GM23248 (cell line): ENCODE results near the gene SEL1L3. TPM values are rescaled to one million over a fixed set of nuclear protein-coding genes. Genes with fewer than 3 reads are reported as not detected.

ENCODE experiments used
- DNase-seq: peaks from one replicate; pipeline ENCODE4 v3.0.0-alpha.2; 2015
- H2AFZ ChIP-seq: fragments of 200-600 bp; sonication (generic); 2 replicates; pipeline ENCODE4 v1.6.1; 2016; ENCODE audit warnings: antibody characterized with exemption
- H3F3A ChIP-seq: fragments of 200-600 bp; sonication (generic); 2 replicates; pipeline ENCODE4 v1.6.1; 2016; ENCODE audit warnings: mild to moderate bottlenecking, antibody characterized with exemption, mixed run types; ENCODE audit not compliant: insufficient read depth
- H3K27ac ChIP-seq: fragments of 200-600 bp; sonication (generic); 2 replicates; pipeline ENCODE4 v1.5.1; 2016; ENCODE audit warnings: mild to moderate bottlenecking
- H3K27me3 ChIP-seq: fragments of 200-600 bp; sonication (generic); replicated peaks from 2 replicates; pipeline ENCODE4 v1.6.1; 2016; ENCODE audit warnings: mild to moderate bottlenecking; ENCODE audit not compliant: insufficient read depth
- H3K36me3 ChIP-seq: fragments of 200-600 bp; sonication (generic); 2 replicates; pipeline ENCODE4 v1.6.1; 2016; ENCODE audit warnings: low read depth, mild to moderate bottlenecking
- H3K4me1 ChIP-seq: fragments of 200-600 bp; sonication (generic); 2 replicates; pipeline ENCODE4 v1.6.1; 2016; ENCODE audit warnings: mild to moderate bottlenecking; ENCODE audit not compliant: insufficient read depth
- H3K4me2 ChIP-seq: fragments of 200-600 bp; sonication (generic); one replicate; pipeline ENCODE4 v1.6.1; 2016; ENCODE audit warnings: mild to moderate bottlenecking; ENCODE audit not compliant: unreplicated experiment
- H3K4me3 ChIP-seq: fragments of 200-600 bp; sonication (generic); 2 replicates; pipeline ENCODE4 v1.5.1; 2016; ENCODE audit warnings: mild to moderate bottlenecking
- H3K79me2 ChIP-seq: fragments of 200-600 bp; sonication (generic); 2 replicates; pipeline ENCODE4 v1.6.1; 2016; ENCODE audit warnings: mild to moderate bottlenecking; ENCODE audit not compliant: insufficient read depth
- H3K9ac ChIP-seq: fragments of 200-600 bp; sonication (generic); 2 replicates; pipeline ENCODE4 v1.6.1; 2016; ENCODE audit warnings: mild to moderate bottlenecking
- H3K9me2 ChIP-seq: fragments of 200-600 bp; sonication (generic); 2 replicates; pipeline ENCODE4 v1.6.1; 2016; ENCODE audit warnings: mixed run types, mild to moderate bottlenecking, moderate library complexity; ENCODE audit not compliant: insufficient read depth
- H3K9me3 ChIP-seq: fragments of 200-600 bp; sonication (generic); one replicate; pipeline ENCODE4 v1.6.1; 2017; ENCODE audit warnings: low read depth
- H4K20me1 ChIP-seq: fragments of 200-600 bp; sonication (generic); 2 replicates; pipeline ENCODE4 v1.6.0; 2016; ENCODE audit not compliant: insufficient read depth
- EZH2 ChIP-seq: fragments of 200-600 bp; sonication (generic); IDR thresholded peaks from 2 replicates; pipeline ENCODE4 v1.6.1; 2018; ENCODE audit warnings: antibody characterized with exemption, mild to moderate bottlenecking; ENCODE audit not compliant: insufficient read depth, poor library complexity, severe bottlenecking
- EZH2phosphoT487 ChIP-seq: fragments of 200-600 bp; sonication (generic); IDR thresholded peaks from 2 replicates; pipeline ENCODE4 v1.6.1; 2018; ENCODE audit warnings: antibody characterized with exemption, moderate library complexity, mild to moderate bottlenecking, low read depth; ENCODE audit not compliant: insufficient read depth
- WGBS, 2 experiments: methylation state at CpG; one replicate each; pipeline ENCODE4 v1.1.6; 2015 to 2017; ENCODE audit warnings: low lambda C conversion rate in 2 of 2, low coverage in 1 of 2; ENCODE audit errors: missing lambda C conversion rate in 2 of 2; 5-methylcytosine and 5-hydroxymethylcytosine counted together
- in situ Hi-C: fragments of 300-500 bp; cut with MboI; formaldehyde crosslinking; loops from 2 replicates; pipeline ENCODE4 v1.15.0; 2020
- polyA plus RNA-seq: library from polyadenylated mRNA; unstranded; fragments of >200 nt; fragmentation: Nextera tagmentation; extraction: Ambion mirVana; gene quantifications from 2 replicates; pipeline ENCODE4 v1.2.1, GENCODE V29; 2016
- total RNA-seq: library from RNA; depleted of rRNA; stranded (reverse); fragments of >200 nt; shearing (Covaris generic); gene quantifications from 2 replicates; pipeline ENCODE4 v1.2.3, GENCODE V29; 2014

Gene SEL1L3
- total and polyA plus RNA-seq, 2 experiments from 2014 or later = 23.1 to 62.8 TPM

DNA sequence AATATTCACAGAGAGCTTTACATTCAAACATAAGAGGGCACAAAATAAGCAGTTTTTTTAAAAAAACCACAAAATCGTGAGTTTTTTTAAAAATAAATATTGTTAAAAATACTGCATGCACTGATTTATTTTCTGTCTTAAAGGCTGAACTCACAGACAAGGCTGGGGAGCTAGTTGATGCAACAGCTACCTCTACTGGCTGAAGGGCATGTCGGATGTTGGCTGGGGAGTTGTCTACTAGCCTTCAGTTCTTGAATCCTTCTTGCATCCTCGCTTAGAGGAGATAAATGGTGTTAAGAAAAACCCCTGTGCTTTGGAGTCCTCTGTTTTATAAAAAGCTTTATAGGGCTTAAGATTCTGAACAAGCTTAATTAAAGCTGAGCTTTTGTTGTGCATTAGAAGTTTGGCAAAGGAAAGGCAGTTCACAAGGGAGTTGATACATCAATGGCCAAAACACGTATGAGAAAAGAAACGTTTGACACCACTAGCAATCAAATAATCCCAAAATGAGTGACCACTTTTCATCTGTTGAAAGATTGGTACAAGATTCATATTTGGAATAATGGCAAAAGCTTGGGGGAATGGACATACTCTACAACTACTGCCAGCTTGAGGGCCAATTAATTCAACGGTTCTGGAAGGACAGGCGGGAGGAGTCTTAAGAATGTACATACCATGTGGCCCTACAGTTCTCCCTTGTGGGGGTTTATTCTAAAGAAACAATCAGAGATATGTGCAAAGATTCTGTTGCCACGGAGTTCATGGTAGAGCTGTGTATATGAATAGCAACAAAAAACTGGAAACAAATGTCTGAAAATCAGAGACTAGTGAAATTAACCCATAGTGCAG is 94.7 kb downstream of the SEL1L3 start:
- no peaks in the 10 kb centered on the region for H3K4me1 ChIP-seq
- H3K36me3 ChIP-seq = 0 out of 2 replicates have a peak, but pooled peaks cover 8% of the 10 kb centered on the region
- in situ Hi-C loops = loop anchor here (10.0 kb wide), 1 partner anchor 323 kb away; no protein-coding TSS in a partner anchor
- no peak overlapping the region for H3K4me2 ChIP-seq
- no peak overlapping the region for H3K9ac ChIP-seq
- H3K27me3 ChIP-seq = no peaks in the 10 kb centered on the region
- no peak overlapping the region for H3K4me3 ChIP-seq
- no peaks in the 10 kb centered on the region for H3F3A ChIP-seq
- no peaks in the 10 kb centered on the region for H3K9me3 ChIP-seq
- H2AFZ ChIP-seq = no peak overlapping the region
- H3K79me2 ChIP-seq = no peaks in the 10 kb centered on the region
- TF ChIP-seq EZH2 = no peak
- no peak for TF ChIP-seq EZH2phosphoT487
- peak; percentile 82 for DNase-seq
- no peaks in the 10 kb centered on the region for H4K20me1 ChIP-seq
- no peaks in the 10 kb centered on the region for H3K9me2 ChIP-seq
- H3K27ac ChIP-seq = no peak overlapping the region
- WGBS, 2 experiments = 38 to 42% methylated on average over 8 of the region's 8 CpGs

DNA sequence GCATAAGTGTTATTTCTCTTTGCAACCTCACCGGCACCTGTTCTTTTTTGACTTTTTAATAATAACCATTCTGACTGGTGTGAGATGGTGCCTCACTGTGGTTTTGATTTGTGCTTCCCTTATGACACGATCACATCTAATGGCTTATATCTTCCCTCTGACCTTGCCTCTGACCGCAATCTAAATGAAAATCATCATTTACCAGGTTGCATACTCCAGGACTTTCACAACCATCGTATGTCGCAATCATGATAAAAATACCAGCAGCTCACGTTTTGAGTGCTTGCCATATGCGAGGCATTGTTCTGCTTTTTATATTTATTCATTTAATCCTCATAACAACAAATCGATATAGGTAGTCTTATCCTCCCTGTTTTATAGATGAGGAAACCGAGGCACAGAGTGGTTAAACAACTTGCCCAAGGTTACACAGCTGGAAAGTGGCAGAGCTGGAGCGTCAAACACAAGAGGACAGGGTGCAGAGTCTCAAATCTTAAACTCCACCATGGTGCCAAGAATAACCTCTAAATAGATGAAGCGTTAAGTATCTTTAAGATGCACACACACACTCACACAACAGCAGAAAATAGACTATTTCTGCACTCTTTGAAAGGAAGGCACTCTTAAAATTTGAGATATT is 102.2 kb downstream of the SEL1L3 start:
- peak; percentile 23 for DNase-seq
- Histone ChIP-seq H3K36me3 (peaks cover 10% of the 10 kb centered on the region; the same call in 1 of the 2 replicates), H3K27me3 (no peaks in the 10 kb centered on the region), H3K79me2 (no peaks in the 10 kb centered on the region), H3K4me3 (no peak overlapping the region), H3K4me1 (no peaks in the 10 kb centered on the region), H3K9me3 (no peaks in the 10 kb centered on the region), H3K9me2 (no peaks in the 10 kb centered on the region), H3F3A (no peaks in the 10 kb centered on the region), H4K20me1 (no peaks in the 10 kb centered on the region), H2AFZ (no peak overlapping the region), H3K4me2 (no peak overlapping the region), H3K9ac (no peak overlapping the region), H3K27ac (no peak overlapping the region)
- WGBS, 2 experiments = 83 to 89% methylated on average over 11 of the region's 11 CpGs
- in situ Hi-C loops = loop anchor here (10.0 kb wide), 1 partner anchor 316 kb away; no protein-coding TSS in a partner anchor
- TF ChIP-seq EZH2phosphoT487 (no peak), EZH2 (no peak)

DNA sequence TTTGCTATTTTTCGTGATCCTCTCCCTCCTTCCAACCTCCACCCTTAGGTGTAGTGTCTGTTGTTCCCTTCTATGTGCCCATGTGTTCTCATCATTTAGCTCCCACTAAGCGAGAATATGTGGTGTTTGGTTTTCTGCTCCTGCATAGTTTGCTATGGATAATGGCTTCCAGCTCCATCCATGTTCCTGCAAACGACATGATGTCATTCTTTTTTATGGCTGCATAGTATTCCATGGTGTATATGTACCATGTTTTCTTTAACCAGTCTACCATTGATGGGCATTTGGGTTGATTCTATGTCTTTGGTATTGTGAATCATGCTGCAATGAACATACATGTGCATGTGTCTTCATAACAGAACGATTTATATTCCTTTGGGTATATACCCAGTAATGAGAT is 102.7 kb downstream of the SEL1L3 start:
- H3F3A ChIP-seq = no peaks in the 10 kb centered on the region
- no peak overlapping the region for H3K27ac ChIP-seq
- in situ Hi-C loops = loop anchor here (10.0 kb wide), 1 partner anchor 315 kb away; no protein-coding TSS in a partner anchor
- DNase-seq = no peak
- H3K9me2 ChIP-seq = no peaks in the 10 kb centered on the region
- TF ChIP-seq EZH2 (no peak), EZH2phosphoT487 (no peak)
- no peak overlapping the region for H3K4me3 ChIP-seq
- no peaks in the 10 kb centered on the region for H4K20me1 ChIP-seq
- no peak overlapping the region for H2AFZ ChIP-seq
- H3K36me3 ChIP-seq = peaks cover 10% of the 10 kb centered on the region; the same call in 1 of the 2 replicates
- H3K79me2 ChIP-seq = no peaks in the 10 kb centered on the region
- H3K27me3 ChIP-seq = no peaks in the 10 kb centered on the region
- no peak overlapping the region for H3K4me2 ChIP-seq
- WGBS, 2 experiments = 83 to 90% methylated on average over 4 of the region's 4 CpGs
- no peaks in the 10 kb centered on the region for H3K4me1 ChIP-seq
- H3K9ac ChIP-seq = no peak overlapping the region
- H3K9me3 ChIP-seq = no peaks in the 10 kb centered on the region

DNA sequence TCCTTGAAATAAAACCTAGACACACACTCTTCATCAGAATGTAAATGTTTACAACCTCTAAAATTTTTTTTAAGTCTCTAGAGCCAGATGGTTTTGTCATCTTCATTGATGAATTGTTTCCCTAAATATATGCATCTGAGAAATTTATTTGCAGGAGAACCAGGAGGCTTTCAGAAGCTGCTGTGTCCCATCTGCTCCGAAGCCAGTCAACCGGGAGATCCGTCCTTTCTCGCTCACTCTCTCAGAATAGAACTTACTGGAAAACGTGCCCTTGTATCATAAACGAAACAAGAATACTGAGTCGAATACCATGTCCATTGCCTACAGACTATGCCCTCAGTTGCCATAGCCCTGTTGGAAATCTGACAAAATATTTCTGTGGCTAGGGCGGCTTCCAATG is 103.7 kb downstream of the SEL1L3 start:
- TF ChIP-seq EZH2 (no peak), EZH2phosphoT487 (no peak)
- Histone ChIP-seq H3K9me3 (no peaks in the 10 kb centered on the region), H4K20me1 (no peaks in the 10 kb centered on the region), H3K4me2 (no peak overlapping the region), H3K27me3 (no peaks in the 10 kb centered on the region), H3F3A (no peaks in the 10 kb centered on the region), H3K4me1 (no peaks in the 10 kb centered on the region), H3K9ac (no peak overlapping the region), H3K79me2 (no peaks in the 10 kb centered on the region), H3K4me3 (no peak overlapping the region), H3K9me2 (no peaks in the 10 kb centered on the region), H3K36me3 (peaks cover 5% of the 10 kb centered on the region; the same call in 1 of the 2 replicates), H2AFZ (no peak overlapping the region), H3K27ac (no peak overlapping the region)
- 85% methylated on average over 8 of the region's 8 CpGs for WGBS, 2 experiments
- DNase-seq = no peak
- in situ Hi-C loops = no loop called here
